OCI-LY1 (cell line): ENCODE data around the gene AKR7A2.

Experiments
- CTCF ChIP-seq: fragments of 200-600 bp; sonication (generic), shearing (Covaris generic); IDR thresholded peaks from 2 replicates; pipeline ENCODE4 v1.5.1; 2017; ENCODE audit warnings: mild to moderate bottlenecking, antibody characterized with exemption, low read length, moderate library complexity, mixed read lengths
- EZH2 ChIP-seq: fragments of 200-600 bp; sonication (generic), shearing (Covaris generic); IDR thresholded peaks from 2 replicates; pipeline ENCODE4 v1.8.0; 2017; ENCODE audit warnings: borderline replicate concordance, mixed run types, mild to moderate bottlenecking, antibody characterized with exemption, low read length, moderate library complexity, mixed read lengths

DNA sequence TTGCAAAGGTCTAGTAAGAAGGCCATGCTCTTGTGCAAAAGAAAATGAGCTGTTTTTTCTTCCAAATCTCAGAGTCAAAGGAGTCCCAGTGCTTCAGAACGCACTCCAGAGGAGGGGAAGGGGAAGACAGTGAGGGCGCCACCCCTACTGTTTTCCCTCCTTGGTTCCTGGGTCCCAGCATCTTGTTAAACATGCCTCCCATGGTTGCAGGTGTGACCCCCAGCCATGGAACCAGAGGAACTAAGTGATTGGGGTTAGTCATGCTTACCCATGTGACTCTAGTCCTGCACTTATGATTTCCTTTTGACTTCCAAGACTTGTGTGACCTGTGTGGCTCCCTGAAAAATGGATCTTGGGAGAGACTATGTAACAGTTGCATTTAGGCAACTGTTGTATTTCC, 17.3 kb downstream of the AKR7A2 start:
- TF ChIP-seq CTCF (no peak), EZH2 (no peak)
